SU-DHL-6 (cell line): Measurements from ENCODE around the gene TMEM86B.
"Not testable (repeated sequence)": the region's sequence is repeated elsewhere in the genome, so short reads cannot be mapped to it uniquely, and the experiment has no call there.

Experiments
- H2AFZ ChIP-seq: fragments of 200-600 bp; sonication (generic); 2 replicates; pipeline ENCODE4 v1.6.1; 2014; ENCODE audit warnings: low read depth, mild to moderate bottlenecking, moderate library complexity, mixed read lengths, antibody characterized with exemption, low read length; ENCODE audit not compliant: severe bottlenecking
- H3F3A ChIP-seq: fragments of 200-600 bp; shearing (Covaris generic); 2 replicates; pipeline ENCODE4 v1.6.0; 2016; ENCODE audit warnings: antibody characterized with exemption, mild to moderate bottlenecking; ENCODE audit not compliant: insufficient read depth
- H3K27ac ChIP-seq: fragments of 200-600 bp; sonication (generic); 2 replicates; pipeline ENCODE4 v1.5.1; 2016; ENCODE audit warnings: low read depth, mild to moderate bottlenecking, low read length, moderate library complexity, mixed read lengths
- H3K27me3 ChIP-seq: fragments of 200-600 bp; sonication (generic), shearing (Covaris generic); 2 replicates; pipeline ENCODE4 v1.6.0; 2014; ENCODE audit warnings: mild to moderate bottlenecking, low read length
- H3K36me3 ChIP-seq: fragments of 200-600 bp; sonication (generic); 2 replicates; pipeline ENCODE4 v1.6.1; 2014; ENCODE audit warnings: mild to moderate bottlenecking, low read length, mixed read lengths
- H3K4me2 ChIP-seq: fragments of 300-600, 200-600 bp; shearing (Covaris generic), sonication (generic); 2 replicates; pipeline ENCODE4 v1.6.0; 2014; ENCODE audit warnings: low read length, low read depth, mild to moderate bottlenecking; ENCODE audit not compliant: poor library complexity, severe bottlenecking
- H3K4me3 ChIP-seq: fragments of 200-600 bp; sonication (generic); 2 replicates; pipeline ENCODE4 v1.5.1; 2014; ENCODE audit warnings: antibody characterized with exemption, low read length, mild to moderate bottlenecking, mixed read lengths; ENCODE audit not compliant: insufficient read depth, poor library complexity, severe bottlenecking
- H3K79me2 ChIP-seq: fragments of 200-600 bp; sonication (generic); 2 replicates; pipeline ENCODE4 v1.6.1; 2014; ENCODE audit warnings: mild to moderate bottlenecking, low read length, moderate library complexity; ENCODE audit not compliant: insufficient read depth
- H3K9ac ChIP-seq: fragments of 200-600 bp; sonication (generic); 2 replicates; pipeline ENCODE4 v1.7.0; 2014; ENCODE audit warnings: mild to moderate bottlenecking, low read length
- H3K9me2 ChIP-seq: fragments of 200-600 bp; sonication (generic); replicated peaks from 2 replicates; pipeline ENCODE4 v1.6.1; 2014; ENCODE audit warnings: low read length; ENCODE audit not compliant: insufficient read depth
- H3K9me3 ChIP-seq: fragments of 200-600 bp; sonication (generic); 2 replicates; pipeline ENCODE4 v1.6.1; 2014; ENCODE audit warnings: low read length, mixed read lengths; ENCODE audit not compliant: insufficient read depth
- H4K20me1 ChIP-seq: fragments of 200-600 bp; sonication (generic); 2 replicates; pipeline ENCODE4 v1.6.1; 2014; ENCODE audit warnings: low read depth, mild to moderate bottlenecking, antibody characterized with exemption, low read length, moderate library complexity, mixed read lengths
- EZH2phosphoT487 ChIP-seq: fragments of 200-600 bp; sonication (generic), shearing (Covaris generic); conservative IDR thresholded peaks from 2 replicates; pipeline ENCODE4 v1.6.1; 2018; ENCODE audit warnings: mild to moderate bottlenecking, antibody characterized with exemption, low read length, moderate library complexity, mixed read lengths
- TF ChIP-seq, protein P1 (sequence below): fragments of 200-600 bp; sonication (generic); IDR thresholded peaks from one replicate; pipeline ENCODE4 v1.5.1; 2017; ENCODE audit warnings: antibody characterized with exemption, mild to moderate bottlenecking, low read length, moderate library complexity; ENCODE audit not compliant: insufficient read depth, poor library complexity, severe bottlenecking

The TMEM86B gene

DNA sequence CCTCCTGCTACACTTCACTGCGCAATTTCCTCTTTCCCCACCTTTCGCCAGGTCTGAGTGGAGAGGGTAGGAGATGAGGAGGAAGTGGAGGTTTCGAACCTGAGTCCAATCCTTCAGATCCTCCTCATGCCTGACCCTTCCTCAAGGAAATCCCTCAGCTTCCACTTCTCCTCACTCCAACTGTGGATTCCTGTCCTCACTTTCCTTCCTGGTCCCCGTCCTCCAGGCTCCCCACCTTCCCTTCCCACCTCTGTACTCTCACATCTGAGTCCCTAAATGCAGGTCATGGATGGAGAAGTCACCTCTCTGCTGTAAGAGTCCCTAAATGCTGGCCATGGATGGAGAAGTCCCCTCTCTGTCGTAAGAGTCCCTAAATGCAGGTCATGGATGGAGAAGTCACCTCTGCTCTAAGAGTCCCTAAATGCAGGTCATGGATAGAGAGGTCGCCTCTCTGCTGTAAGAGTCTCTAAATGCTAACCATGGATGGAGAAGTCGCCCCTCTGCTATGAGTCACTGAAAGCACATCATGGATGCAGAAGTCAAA, 3.1 kb downstream of the TMEM86B start:
- Histone ChIP-seq H2AFZ (no peak overlapping the region), H3K4me3 (no peak overlapping the region), H4K20me1 (no peaks in the 10 kb centered on the region; the same call in 1 of the 2 replicates), H3K27me3 (no peaks in the 10 kb centered on the region), H3K27ac (no peak overlapping the region), H3K79me2 (no peaks in the 10 kb centered on the region), H3F3A (no peaks in the 10 kb centered on the region), H3K36me3 (no peaks in the 10 kb centered on the region), H3K4me2 (no peak overlapping the region), H3K9me2 (no peaks in the 10 kb centered on the region), H3K9me3 (no peaks in the 10 kb centered on the region), H3K9ac (no peak overlapping the region)
- TF ChIP-seq, protein P1, sequence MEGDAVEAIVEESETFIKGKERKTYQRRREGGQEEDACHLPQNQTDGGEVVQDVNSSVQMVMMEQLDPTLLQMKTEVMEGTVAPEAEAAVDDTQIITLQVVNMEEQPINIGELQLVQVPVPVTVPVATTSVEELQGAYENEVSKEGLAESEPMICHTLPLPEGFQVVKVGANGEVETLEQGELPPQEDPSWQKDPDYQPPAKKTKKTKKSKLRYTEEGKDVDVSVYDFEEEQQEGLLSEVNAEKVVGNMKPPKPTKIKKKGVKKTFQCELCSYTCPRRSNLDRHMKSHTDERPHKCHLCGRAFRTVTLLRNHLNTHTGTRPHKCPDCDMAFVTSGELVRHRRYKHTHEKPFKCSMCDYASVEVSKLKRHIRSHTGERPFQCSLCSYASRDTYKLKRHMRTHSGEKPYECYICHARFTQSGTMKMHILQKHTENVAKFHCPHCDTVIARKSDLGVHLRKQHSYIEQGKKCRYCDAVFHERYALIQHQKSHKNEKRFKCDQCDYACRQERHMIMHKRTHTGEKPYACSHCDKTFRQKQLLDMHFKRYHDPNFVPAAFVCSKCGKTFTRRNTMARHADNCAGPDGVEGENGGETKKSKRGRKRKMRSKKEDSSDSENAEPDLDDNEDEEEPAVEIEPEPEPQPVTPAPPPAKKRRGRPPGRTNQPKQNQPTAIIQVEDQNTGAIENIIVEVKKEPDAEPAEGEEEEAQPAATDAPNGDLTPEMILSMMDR = no peak
- no peak for TF ChIP-seq EZH2phosphoT487

DNA sequence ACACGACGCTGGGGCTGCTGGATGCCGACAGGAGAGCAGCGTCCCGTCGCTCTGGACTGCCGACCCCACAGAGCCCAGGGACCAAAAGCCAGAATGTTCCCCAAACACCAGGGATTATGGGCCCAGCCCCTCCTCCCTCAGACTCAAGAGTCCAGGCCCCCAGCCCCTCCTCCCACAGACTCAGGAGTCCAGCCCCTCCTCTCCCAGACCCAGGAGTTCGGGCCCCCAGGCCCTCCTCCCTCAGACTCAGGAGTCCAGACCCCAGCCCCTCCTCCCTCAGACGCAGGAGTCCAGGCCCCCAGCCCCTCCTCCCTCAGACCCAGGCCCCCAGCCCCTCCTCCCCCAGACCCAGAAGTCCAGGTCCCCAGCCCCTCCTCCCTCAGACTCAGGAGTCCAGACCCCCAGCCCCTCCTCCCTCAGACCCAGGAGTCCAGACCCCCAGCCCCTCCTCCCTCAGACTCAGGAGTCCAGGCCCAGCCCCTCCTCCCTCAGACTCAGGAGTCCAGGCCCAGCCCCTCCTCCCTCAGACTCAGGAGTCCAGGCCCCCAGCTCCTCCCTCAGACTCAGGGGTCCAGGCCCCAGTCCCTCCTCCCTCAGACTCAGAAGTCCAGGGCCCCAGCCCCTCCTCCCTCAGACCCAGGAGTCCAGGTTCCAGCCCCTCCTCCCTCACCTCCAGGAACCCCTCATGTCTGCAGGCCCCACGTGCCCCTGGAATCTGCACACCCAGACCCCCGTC, 3.7 kb downstream of the TMEM86B start:
- H3K4me3 ChIP-seq, H3K9ac ChIP-seq, H3K27ac ChIP-seq: not testable (repeated sequence)

DNA sequence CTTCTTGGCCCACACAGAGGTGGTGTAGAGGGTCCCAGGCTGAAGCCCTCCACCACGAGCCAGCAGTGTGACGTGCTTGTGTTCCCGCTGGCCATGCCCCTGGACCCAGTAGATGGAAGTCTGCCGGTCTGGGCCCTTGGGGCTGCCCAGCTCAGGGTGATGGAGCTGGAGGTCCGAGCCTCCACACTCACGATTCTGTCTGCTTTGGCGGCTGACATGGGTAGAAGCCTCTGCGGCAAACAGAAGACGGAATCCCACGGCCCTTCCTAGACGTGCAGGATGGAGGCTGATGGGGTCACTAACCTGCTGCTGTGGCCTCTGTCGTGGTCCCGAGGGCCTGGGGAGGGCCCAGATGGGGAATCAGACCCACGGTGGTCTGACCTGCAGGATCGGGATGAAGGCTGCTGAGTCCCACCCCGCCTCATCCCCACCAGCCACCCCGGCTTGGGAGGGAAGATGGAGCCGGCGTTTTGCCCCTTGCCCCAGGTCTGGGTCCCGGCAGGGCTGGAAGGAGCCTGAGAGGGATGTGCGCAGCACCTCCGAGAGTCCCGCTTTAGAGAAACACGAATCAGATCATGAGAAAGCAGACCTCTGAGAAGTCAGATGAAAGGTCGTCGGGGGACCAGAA, 4.4 kb downstream of the TMEM86B start:
- H3K4me2 ChIP-seq = no peak overlapping the region
- H4K20me1 ChIP-seq = no peaks in the 10 kb centered on the region; the same call in 1 of the 2 replicates
- no peak for TF ChIP-seq EZH2phosphoT487
- TF ChIP-seq, protein P1 = no peak
- H2AFZ ChIP-seq = no peak overlapping the region
- no peaks in the 10 kb centered on the region for H3K36me3 ChIP-seq
- no peak overlapping the region for H3K27ac ChIP-seq
- no peak overlapping the region for H3K4me3 ChIP-seq
- H3F3A ChIP-seq = no peaks in the 10 kb centered on the region
- no peaks in the 10 kb centered on the region for H3K9me2 ChIP-seq
- H3K27me3 ChIP-seq = no peaks in the 10 kb centered on the region
- H3K9ac ChIP-seq = no peak overlapping the region
- no peaks in the 10 kb centered on the region for H3K9me3 ChIP-seq
- H3K79me2 ChIP-seq = no peaks in the 10 kb centered on the region

More for the DNA sequence above, 3.7 kb downstream of the TMEM86B start:
- H3K9me2 ChIP-seq, H3F3A ChIP-seq, H3K79me2 ChIP-seq, H3K9me3 ChIP-seq, H3K36me3 ChIP-seq, H3K4me2 ChIP-seq, H2AFZ ChIP-seq, H4K20me1 ChIP-seq, H3K27me3 ChIP-seq: not testable (repeated sequence)
